ENCODE results near the gene PLEKHN1.

DNA sequence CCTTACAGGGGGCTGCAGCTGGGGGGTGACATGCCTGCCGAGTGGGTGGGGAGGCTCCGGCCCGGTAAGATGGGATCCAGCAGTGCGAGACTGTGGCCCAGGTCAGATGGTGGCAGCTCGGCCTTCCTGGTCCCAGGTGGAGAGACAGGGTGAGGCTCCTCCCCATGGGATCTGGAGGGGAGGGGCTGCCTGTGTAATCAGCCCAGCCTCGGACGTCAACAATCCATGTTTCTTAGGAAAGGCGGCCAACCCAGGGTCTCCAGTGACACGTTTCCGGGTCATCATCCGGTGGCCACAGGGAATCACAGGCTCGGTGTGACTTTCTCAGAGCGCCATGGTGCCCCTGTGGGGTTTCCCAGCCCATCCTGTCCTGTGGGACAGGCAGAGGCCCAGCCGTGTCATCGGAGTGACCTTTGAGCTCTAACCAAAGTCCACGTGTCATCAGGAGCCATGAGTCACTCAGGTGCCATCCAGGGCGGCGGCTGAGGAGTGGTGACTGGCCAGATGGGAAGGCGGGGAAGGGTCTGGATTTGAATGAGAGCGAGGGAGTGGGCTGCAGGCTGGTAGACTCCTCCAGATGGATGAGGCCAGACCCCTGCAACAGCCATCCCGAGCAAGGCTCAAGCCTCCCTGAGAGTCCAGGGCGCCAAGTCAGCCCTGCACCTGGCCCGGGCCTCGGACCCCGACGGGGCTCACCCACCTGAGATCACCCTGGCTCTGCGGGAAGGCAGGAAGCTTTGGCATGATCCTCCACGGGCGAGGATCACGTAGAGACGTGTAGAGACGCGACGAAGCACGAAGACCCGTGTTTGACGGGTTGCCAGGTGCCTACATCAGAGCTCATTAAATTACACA is 40.2 kb downstream of the PLEKHN1 start:
- no peak for TF ChIP-seq POLR2AphosphoS5 (IDR thresholded peaks at IDR 0.05)
- TF ChIP-seq CTCF (IDR thresholded peaks at IDR 0.05), result no peak
